Neutrophil (primary cell): ENCODE results near the gene IDH2.

ENCODE experiments used
- H3K27ac ChIP-seq: fragments of 200-600 bp; sonication (generic); 2 replicates; pipeline ENCODE4 v1.5.1; 2016; ENCODE audit warnings: mild to moderate bottlenecking, moderate library complexity
- H3K27me3 ChIP-seq: fragments of 200-600 bp; sonication (generic); 2 replicates; pipeline ENCODE4 v1.6.0; 2016; ENCODE audit warnings: mild to moderate bottlenecking
- H3K36me3 ChIP-seq: fragments of 200-600 bp; sonication (generic); 2 replicates; pipeline ENCODE4 v1.5.1; 2017
- H3K4me1 ChIP-seq, 2 experiments: fragments of 200-600 bp in 1 of 2; sonication (generic) in 1 of 2; 1 replicate in 1 of 2; 2 replicates in 1 of 2; pipeline versions ENCODE4 v1.5.1 to v1.6.1; 2013 to 2016; ENCODE audit warnings: low read depth in 1 of 2, low read length in 1 of 2, mild to moderate bottlenecking in 1 of 2, moderate library complexity in 1 of 2; ENCODE audit not compliant: control insufficient read depth in 1 of 2, insufficient read depth in 1 of 2
- H3K4me3 ChIP-seq, 2 experiments: fragments of 200-600 bp in 1 of 2; sonication (generic) in 1 of 2; 1 replicate in 1 of 2; 2 replicates in 1 of 2; pipeline ENCODE4 v1.5.1; 2013 to 2016; ENCODE audit warnings: low read depth in 1 of 2, low read length in 1 of 2, mild to moderate bottlenecking in 1 of 2, moderate library complexity in 1 of 2
- H3K9me3 ChIP-seq: fragments of 200-600 bp; sonication (generic); 2 replicates; pipeline ENCODE4 v1.5.1; 2016
- TF ChIP-seq, protein P1 (sequence below): fragments of 200-600 bp; sonication (generic); IDR thresholded peaks from 2 replicates; pipeline ENCODE4 v1.5.1; 2016; ENCODE audit warnings: antibody characterized with exemption

The IDH2 gene

DNA sequence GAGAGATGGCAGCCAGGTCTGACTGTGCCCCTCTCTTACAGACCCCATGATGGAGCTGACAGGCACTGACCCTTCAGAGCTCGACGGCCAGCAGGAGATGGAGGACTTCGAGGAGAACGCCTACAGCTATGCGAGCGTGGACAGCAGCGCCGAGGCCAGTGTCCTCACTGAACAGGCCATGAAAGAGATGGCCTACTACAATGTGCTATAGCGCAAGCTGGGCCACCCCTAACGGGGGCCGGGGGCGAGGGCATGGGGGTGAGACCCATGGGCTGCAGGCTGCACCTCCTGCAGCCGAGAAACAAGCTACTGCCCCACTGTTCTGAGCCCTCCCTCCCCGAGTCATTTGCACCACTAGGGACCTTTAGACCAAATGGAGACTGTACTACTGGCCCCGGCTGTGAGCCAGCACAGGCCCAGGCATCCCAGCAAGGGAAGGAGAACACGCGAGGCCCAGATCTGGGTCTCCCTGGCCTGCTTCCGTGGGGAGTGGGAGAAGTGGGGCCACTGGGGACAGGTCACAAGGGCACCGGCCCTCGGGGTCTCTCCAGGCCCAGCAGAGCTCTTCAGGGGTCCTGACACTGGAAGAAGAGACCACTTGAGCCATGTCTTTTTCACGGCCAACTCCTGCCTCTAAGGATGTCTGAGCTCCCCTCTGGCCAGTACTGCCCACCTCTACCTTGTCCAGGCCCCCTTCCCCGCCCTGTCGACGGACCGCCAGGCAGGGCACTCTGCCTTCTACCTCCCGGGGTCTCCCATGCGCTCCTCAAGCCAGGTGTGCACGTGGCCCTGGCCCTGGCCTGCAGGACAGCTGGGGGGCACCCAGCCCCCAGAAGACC, 22.4 kb downstream of the IDH2 start:
- Histone ChIP-seq H3K9me3 (no peaks in the 10 kb centered on the region), H3K4me1 (no peaks in the 10 kb centered on the region), H3K36me3 (peaks cover 82% of the 10 kb centered on the region), H3K27me3 (no peaks in the 10 kb centered on the region), H3K27ac (no peak overlapping the region), H3K4me3 (no peak overlapping the region)
- TF ChIP-seq, protein P1, sequence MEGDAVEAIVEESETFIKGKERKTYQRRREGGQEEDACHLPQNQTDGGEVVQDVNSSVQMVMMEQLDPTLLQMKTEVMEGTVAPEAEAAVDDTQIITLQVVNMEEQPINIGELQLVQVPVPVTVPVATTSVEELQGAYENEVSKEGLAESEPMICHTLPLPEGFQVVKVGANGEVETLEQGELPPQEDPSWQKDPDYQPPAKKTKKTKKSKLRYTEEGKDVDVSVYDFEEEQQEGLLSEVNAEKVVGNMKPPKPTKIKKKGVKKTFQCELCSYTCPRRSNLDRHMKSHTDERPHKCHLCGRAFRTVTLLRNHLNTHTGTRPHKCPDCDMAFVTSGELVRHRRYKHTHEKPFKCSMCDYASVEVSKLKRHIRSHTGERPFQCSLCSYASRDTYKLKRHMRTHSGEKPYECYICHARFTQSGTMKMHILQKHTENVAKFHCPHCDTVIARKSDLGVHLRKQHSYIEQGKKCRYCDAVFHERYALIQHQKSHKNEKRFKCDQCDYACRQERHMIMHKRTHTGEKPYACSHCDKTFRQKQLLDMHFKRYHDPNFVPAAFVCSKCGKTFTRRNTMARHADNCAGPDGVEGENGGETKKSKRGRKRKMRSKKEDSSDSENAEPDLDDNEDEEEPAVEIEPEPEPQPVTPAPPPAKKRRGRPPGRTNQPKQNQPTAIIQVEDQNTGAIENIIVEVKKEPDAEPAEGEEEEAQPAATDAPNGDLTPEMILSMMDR, result no peak

- Histone ChIP-seq H3K27ac (peak overlapping the region; percentile 9), H3K9me3 (no peaks in the 10 kb centered on the region), H3K27me3 (no peaks in the 10 kb centered on the region), H3K4me3 (no peak overlapping the region), H3K4me1 (no peaks in the 10 kb centered on the region), H3K36me3 (peaks cover 82% of the 10 kb centered on the region)
- TF ChIP-seq, protein P1, result no peak
These were observed 23.3 kb downstream of the IDH2 start for GRCh38 chr15:90078965-90079364.

DNA sequence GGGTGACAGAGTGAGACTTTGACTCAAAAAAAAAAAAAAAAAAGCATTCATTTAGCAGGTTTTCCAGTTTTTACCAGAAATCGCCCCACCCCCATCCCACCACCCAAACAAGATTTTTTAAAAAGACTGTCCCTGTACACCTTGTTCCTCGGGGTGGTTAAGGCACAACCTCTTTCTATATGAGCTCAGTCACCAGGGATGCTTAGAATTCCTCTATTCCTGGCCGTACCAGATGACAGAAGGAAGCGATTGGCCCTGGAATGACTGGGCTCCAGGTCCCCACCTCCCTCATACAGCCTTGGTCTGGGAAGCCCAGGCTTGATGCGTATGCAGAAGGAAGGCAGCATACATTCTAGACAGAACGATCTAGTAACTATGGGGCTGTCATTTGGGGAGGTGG, 25.6 kb downstream of the IDH2 start:
- Histone ChIP-seq H3K36me3 (peaks cover 86% of the 10 kb centered on the region), H3K4me3 (no peak overlapping the region), H3K9me3 (no peaks in the 10 kb centered on the region), H3K27ac (no peak overlapping the region), H3K4me1 (no peaks in the 10 kb centered on the region), H3K27me3 (no peaks in the 10 kb centered on the region)
- TF ChIP-seq, protein P1, result no peak

DNA sequence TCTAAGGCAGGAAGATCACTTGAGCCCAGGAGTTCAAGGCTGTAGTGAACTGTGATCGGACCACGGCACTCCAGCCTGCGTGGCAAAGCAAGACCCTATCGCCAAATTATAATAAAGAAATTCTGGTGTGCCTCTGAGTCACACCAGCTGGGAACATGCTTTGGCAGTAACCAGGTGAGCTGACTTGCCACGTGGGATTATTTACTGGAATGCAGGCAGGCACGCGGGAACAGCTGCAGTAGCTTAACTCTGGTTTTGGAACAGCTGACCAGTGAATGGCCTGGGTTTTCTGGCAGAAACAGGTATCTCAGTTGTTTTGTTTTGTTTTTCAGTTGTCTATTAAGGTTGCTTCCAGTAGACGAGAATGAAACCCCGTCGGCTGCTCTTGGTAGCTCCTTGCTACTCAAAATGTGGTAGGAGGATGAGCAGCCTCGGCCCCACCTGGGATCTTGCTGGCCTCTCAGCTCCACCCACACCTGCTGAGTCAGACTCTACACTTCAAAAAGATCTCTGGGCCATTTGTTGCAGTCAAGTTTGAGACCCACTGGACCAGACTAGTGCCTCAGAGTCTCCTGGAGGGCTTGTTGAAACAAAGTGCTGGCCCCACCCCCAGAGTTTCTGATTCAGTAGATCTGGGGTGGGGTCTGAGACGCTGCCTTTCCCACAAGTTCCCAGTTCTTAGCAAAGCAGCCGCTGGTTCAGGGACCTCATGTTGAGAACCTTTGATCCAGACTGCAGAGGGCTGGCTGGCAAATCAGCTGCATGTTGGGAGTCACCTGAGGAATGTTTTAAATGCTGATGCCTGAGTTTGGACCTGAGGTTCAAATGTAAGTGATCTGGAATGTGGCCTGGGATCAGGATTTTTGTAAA, 26.6 kb downstream of the IDH2 start:
- H3K4me1 ChIP-seq, result peaks cover 8% of the 10 kb centered on the region in 2 experiments
- H3K4me3 ChIP-seq, result no peak overlapping the region
- peaks cover 75% of the 10 kb centered on the region for H3K36me3 ChIP-seq
- peak overlapping the region; percentile 30 for H3K27ac ChIP-seq
- no peaks in the 10 kb centered on the region for H3K27me3 ChIP-seq
- TF ChIP-seq, protein P1, result no peak
- no peaks in the 10 kb centered on the region for H3K9me3 ChIP-seq

GRCh38 chr15:90074916-90075315, 27.4 kb downstream of the IDH2 start:
- H3K27me3 ChIP-seq, result no peaks in the 10 kb centered on the region
- peak overlapping the region; percentile 30 for H3K27ac ChIP-seq
- peaks cover 15% of the 10 kb centered on the region in 2 experiments for H3K4me1 ChIP-seq
- H3K9me3 ChIP-seq, result no peaks in the 10 kb centered on the region
- TF ChIP-seq, protein P1, result no peak
- H3K4me3 ChIP-seq, result no peak overlapping the region
- H3K36me3 ChIP-seq, result peaks cover 68% of the 10 kb centered on the region
